ENCODE measurements around the gene CSMD2.

CSMD2 gene

GRCh38 chr1:34155860-34156259 lies 9.2 kb downstream of the CSMD2 start:
- no peak for DNase-seq (ENCODE audit: low read depth)

DNA sequence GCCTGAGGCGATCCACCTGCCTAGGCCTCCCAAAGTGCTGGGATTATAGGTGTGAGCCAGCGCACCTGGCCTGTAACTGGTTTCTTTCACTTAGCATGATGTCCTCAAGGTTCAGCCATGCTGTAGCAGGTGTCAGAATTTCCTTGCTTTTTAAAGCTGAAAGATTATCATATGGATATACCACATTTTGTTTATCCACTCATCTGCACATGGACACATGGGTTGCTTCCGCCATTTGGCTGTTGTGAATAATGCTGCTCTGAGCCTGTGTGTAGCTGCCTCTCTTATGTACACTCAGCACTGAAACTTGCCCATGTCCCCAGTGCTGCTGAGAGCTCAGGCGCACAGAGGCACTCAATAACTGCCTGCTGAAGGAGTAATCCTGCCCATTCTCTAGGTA lies 11.8 kb downstream of the CSMD2 start:
- DNase-seq (ENCODE audit: low read depth) = no peak

DNA sequence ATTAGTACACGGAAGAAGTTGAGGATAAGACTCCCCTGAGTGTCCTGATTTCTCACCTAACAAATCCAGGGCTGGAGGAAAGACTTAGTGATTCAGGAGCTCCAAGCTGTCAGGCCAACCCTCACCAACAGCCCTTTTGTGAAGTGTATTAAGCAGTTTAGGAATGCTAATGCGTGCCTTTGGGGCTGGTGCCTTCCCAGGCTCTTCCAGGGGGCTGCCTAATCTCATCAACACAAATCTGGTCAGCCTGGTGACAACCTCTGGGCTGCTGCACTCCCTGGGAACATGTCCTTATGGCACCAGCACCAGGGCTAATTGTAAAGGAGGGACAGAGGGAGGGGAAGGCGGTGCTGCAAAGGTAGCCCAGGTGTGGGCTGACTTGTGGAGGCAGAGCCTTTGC lies 15.5 kb downstream of the CSMD2 start:
- DNase-seq (ENCODE audit: low read depth) = no peak

- DNase-seq (ENCODE audit: low read depth) = no peak
Measured at GRCh38 chr1:34147301-34147700, 17.7 kb downstream of the CSMD2 start.

GRCh38 chr1:34144766-34145165 lies 20.3 kb downstream of the CSMD2 start:
- no peak for DNase-seq (ENCODE audit: low read depth)

- DNase-seq (ENCODE audit: low read depth) = no peak
Measured at GRCh38 chr1:34143975-34144374, 21.1 kb downstream of the CSMD2 start.

DNA sequence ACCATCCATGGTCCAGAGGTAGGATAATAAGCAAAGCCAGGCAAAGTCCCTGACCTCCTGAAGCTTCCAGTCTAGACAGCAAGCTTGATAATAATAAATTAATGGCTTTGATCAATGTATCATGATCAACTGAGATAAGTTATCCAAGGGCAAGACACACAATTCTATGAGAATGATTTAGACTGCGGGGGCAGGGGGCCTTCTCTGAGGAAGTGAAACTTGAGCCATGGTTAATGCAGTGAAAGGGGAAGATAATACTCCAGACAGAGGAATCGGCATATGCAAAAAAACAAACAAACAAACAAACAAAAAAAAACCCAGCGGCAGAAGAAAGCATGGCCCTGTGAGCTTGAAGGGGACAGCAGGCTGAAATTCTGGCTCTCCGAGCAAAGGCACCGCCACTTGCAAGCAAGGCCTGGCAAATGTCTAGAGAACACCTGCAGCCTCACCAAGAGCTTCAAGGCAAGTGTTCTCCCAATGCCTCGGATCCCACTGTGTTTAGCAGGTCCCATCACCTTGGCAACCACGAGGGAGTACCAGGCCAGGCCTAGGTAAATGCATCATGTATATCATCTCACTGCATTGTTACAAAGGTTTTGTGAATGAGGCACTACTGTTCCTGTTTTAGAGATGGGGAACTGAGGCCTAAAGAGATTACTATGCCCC lies 24.9 kb downstream of the CSMD2 start:
- DNase-seq (ENCODE audit: low read depth) = no peak

GRCh38 chr1:34137411-34137810 lies 27.6 kb downstream of the CSMD2 start:
- no peak for DNase-seq (ENCODE audit: low read depth)

GRCh38 chr1:34132161-34132420 lies 32.9 kb downstream of the CSMD2 start:
- DNase-seq (ENCODE audit: low read depth) = no peak

GRCh38 chr1:34131396-34132160 lies 33.5 kb downstream of the CSMD2 start:
- no peak for DNase-seq (ENCODE audit: low read depth)

GRCh38 chr1:34130306-34130705 lies 34.7 kb downstream of the CSMD2 start:
- no peak for DNase-seq (ENCODE audit: low read depth)

- no peak for DNase-seq (ENCODE audit: low read depth)
Measured at GRCh38 chr1:34129630-34130029, 35.4 kb downstream of the CSMD2 start.

- no peak for DNase-seq (ENCODE audit: low read depth)
Measured at GRCh38 chr1:34128186-34128889, 36.7 kb downstream of the CSMD2 start.

DNA sequence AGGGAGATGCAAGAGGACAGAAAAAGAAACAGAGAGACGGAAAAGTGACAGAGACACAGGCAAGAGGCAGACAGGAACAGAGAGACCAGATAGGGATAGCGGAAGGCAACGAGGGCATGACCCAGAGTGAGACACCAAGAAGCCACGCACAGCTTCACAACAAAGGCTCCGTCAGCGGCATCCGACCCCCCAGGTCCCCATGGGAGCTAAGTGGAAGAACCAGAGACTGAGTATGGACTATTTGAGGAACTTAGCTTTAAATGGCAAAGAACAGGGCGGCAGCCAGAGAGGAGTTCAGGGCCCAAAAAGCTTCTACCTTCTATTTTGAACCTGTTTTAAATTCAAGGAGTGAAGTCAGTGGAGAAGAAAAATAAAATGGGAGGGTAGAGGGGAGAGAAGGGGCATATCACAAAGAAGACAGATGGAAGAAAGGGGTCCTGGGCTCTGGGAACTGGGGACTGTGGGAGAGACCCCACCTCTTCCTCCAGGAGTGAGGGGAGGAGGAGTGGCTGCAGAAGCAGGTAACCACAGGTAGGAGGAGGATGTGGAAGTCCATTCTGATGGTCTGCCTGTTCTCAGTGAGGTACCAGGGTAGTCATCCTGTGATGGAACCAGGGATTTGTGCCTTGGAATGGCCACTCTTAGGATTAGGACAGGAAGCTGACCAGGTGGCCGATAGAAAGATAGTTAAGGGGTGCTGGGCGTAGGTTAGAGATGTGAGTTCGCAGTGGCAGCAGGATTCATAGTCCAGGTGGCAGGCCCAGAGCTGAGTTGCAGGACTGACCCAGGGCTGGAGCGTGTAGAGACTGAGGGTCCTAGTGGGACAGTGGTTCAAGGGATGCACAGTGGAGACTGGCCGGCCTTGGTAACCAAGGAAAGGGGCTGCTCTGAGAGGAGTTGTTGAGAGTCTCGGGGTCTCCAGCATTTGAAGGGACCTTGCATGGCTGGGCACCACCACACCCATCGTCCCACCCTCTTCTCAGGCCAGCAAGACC lies 37.7 kb downstream of the CSMD2 start:
- no peak for DNase-seq (ENCODE audit: low read depth)

DNA sequence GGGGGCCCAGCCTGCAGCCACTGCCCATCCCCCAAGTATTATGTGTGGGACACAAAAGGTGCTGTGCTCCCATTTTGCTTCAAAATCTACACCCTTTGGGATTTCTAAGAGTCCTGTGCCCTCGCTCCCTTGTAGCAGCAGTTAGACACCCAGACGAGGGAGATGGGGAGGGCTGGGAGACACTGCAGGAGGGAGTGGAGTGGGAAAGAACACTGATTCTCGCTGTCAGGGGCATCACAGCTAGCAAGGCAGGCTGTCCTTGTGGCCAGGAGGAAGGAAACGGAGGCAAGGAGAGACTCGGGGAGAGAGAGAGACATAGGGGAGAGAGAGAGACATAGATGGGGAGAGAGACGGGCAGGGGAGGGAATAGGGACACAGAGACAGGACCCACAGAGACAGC lies 38.5 kb downstream of the CSMD2 start:
- DNase-seq (ENCODE audit: low read depth) = no peak

DNA sequence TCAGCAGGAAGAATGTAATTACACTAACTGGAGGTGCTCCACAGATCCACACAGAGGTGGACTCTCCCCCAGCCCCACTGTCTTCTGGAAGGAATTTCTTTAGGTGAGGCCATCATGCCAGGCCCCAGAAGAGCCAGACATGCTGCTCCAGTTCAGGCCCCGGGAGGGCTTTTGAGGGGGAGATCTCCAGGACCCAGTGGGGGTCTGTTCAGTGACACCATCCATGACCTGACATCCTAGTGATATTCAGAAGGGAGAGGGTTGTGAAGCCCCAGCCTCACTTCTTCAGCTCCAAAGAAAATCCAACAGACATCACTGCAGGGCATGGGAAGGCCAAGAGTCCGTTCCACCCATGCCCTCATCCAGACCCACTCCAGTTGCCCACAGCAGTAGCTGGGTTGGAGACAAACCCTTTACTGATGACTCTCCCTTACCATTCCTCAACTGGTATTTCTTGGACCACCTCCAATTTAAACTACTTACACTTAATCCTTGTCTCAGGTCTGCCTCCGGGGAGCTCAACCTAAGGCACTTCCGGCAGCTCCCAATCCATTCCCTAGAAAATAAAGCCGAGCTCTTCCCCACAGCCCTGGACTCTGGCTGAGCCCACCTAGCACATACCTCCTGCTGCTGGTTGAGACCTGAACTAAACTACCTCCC lies 39.2 kb downstream of the CSMD2 start:
- DNase-seq (ENCODE audit: low read depth) = no peak

GRCh38 chr1:34122080-34122932 lies 42.7 kb downstream of the CSMD2 start:
- DNase-seq (ENCODE audit: low read depth) = no peak

GRCh38 chr1:34115233-34115632 lies 49.8 kb downstream of the CSMD2 start:
- no peak for DNase-seq (ENCODE audit: low read depth)

DNA sequence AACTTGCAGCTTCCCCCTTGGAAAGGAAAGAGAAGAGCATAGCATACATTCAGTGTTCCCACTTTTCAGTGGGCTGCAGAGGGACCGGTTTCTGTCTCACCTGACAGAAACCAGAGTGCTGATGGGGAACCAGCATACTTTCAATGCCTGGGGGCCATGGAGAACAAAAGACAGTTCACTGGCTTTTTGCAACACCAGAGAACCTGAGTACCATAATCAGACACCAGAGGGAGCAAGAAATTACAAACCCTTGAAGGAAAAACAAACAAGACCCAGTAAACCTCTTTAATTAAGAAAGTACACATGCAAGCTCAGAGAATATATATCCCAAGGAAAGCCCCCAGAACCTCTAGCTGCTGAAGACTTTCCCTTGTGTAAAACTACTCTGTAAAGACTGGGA lies 51.1 kb downstream of the CSMD2 start:
- no peak for DNase-seq (ENCODE audit: low read depth)

GRCh38 chr1:34113362-34113761 lies 51.7 kb downstream of the CSMD2 start:
- DNase-seq (ENCODE audit: low read depth) = no peak

DNA sequence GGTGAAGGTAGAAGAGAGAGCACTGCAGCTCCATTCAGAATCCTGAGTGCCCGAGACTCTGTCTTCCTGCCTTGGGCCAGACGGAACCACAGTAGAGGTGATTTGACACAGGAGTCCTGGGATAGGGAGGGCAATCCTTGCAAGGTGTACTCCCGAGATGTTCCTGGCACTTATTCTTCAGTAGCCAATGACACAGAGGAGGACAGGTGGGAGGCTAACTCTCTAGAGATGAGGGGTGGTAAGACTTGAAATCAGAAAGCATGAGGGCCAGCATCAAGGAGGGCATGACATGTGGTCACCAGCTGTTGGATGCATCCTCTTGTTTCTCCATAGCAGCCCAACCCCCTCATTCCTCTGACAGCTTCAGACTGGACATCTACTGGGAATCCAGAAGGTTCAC lies 56.3 kb downstream of the CSMD2 start:
- no peak for DNase-seq (ENCODE audit: low read depth)
